Fibroblast of lung (primary cell): ENCODE results near the gene GRIN1.

Source experiments
- EZH2 ChIP-seq: IDR thresholded peaks from 2 replicates; pipeline ENCODE4 v1.5.1; 2012; ENCODE audit warnings: low read length, control low read depth, mild to moderate bottlenecking; ENCODE audit errors: missing control alignments
- TF ChIP-seq, protein P1 (sequence below), 2 donors: IDR thresholded peaks in 1 of 2; conservative IDR thresholded peaks in 1 of 2; 1 replicate in 1 of 2; 2 replicates in 1 of 2; pipeline ENCODE4 v1.5.1; 2011 to 2012; ENCODE audit warnings: low read length in 2 of 2, control low read depth in 1 of 2, inconsistent platforms in 1 of 2, low read depth in 1 of 2, mild to moderate bottlenecking in 1 of 2

DNA sequence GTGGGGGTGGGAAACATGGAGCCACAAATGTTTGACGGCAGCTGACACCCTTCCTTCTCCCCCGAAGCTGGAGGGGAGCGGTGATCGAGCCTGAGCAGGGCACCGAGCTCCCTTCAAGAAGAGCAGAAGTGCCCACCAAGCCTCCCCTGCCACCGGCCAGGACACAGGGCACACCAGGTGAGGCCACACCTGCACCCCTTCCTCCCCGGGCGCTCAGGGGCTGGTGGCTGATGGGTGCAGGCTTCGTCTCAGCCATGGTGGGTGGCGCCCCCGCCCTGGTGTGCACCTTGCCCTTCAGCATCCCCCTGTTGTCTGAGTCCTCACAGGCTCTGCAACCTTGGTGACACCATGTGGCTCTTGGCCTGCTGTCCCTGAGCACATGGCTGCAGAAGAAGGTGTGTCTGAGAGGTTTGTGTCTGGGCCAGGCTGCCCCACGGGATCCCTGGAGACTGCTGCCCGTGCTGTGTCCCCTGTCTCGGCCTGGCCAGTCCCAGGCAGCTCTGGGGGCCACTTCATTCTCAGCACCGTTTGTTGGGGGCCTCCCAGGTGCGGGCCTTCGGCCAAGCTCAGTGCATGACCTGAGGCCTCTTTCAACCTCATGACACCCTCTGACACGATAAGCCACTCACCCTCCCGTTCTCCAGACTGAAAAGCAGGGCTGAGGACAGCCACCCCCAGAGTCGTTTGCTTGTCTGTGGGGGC is 41.0 kb upstream of the GRIN1 start:
- TF ChIP-seq, protein P1, sequence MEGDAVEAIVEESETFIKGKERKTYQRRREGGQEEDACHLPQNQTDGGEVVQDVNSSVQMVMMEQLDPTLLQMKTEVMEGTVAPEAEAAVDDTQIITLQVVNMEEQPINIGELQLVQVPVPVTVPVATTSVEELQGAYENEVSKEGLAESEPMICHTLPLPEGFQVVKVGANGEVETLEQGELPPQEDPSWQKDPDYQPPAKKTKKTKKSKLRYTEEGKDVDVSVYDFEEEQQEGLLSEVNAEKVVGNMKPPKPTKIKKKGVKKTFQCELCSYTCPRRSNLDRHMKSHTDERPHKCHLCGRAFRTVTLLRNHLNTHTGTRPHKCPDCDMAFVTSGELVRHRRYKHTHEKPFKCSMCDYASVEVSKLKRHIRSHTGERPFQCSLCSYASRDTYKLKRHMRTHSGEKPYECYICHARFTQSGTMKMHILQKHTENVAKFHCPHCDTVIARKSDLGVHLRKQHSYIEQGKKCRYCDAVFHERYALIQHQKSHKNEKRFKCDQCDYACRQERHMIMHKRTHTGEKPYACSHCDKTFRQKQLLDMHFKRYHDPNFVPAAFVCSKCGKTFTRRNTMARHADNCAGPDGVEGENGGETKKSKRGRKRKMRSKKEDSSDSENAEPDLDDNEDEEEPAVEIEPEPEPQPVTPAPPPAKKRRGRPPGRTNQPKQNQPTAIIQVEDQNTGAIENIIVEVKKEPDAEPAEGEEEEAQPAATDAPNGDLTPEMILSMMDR (conservative IDR thresholded peaks at IDR 0.05 in 1 of 2, IDR thresholded peaks at IDR 0.05 in 1 of 2; ENCODE audit: low read depth in 1 of 2, low read length in 2 of 2), result no peak
- no peak for TF ChIP-seq EZH2
